HepG2 (cell line): Measurements from ENCODE around the gene PAPPA2. TPM values are rescaled to one million over a fixed set of nuclear protein-coding genes. Genes with fewer than 3 reads are reported as not detected.

Experiments
- ATAC-seq: fragments of 200-7000 bp; cut with Tn5 transposase; 3 replicates; pipeline ENCODE4 v1.9.1; 2020; ENCODE audit warnings: mild to moderate bottlenecking, moderate library complexity
- BruUV-seq: library from RNA; stranded (reverse); fragments of 400-500 nt; replicated peaks from 2 replicates; lab custom pipeline; 2021; lab: Mats Ljungman, UMichigan
- CTCF ChIA-PET: fragments of 300-600 bp; formaldehyde crosslinking; extraction: SDS; loops from one replicate; lab custom pipeline; 2021; ENCODE audit warnings: low total read pairs, inconsistent platforms, low intra/inter-chr PET ratio; lab: Yijun Ruan, JAX
- POLR2A ChIA-PET: fragments of 350-600 bp; sonication (Branson Sonifier 250); formaldehyde crosslinking; loops from one replicate; lab custom pipeline; 2020; ENCODE audit warnings: antibody characterized with exemption, inconsistent platforms; lab: Yijun Ruan, JAX
- DNase-seq: peaks from one replicate; pipeline ENCODE4 v3.0.0-alpha.2; 2015; ENCODE audit warnings: low spot score
- FAIRE-seq: peaks from 3 replicates; lab custom pipeline; 2011; peaks lifted over from hg19 to GRCh38; lab: Jason Lieb, UNC
- H2AFZ ChIP-seq: one replicate; pipeline ENCODE4 v1.6.1; 2011; ENCODE audit warnings: low read length, inconsistent platforms
- H3K27ac ChIP-seq: fragments of 300-600 bp; 3 replicates; pipeline ENCODE4 v1.8.0; 2011; ENCODE audit warnings: mixed run types, mild to moderate bottlenecking, mixed read lengths, low read length, inconsistent platforms; ENCODE audit not compliant: insufficient read depth; ENCODE audit errors: extremely low read length
- H3K27me3 ChIP-seq, 2 experiments: fragments of 200-600 bp in 1 of 2; 2 replicates in 1 of 2; 3 replicates in 1 of 2; pipeline versions ENCODE4 v1.6.0 to v1.8.0; 2011; ENCODE audit warnings: low read length in 2 of 2, mild to moderate bottlenecking in 2 of 2, moderate library complexity in 2 of 2, inconsistent platforms in 1 of 2; ENCODE audit not compliant: insufficient read depth in 2 of 2, control insufficient read depth in 1 of 2
- H3K36me3 ChIP-seq, 2 experiments: fragments of 200-600 bp in 1 of 2; replicated peaks in 1 of 2; 2 replicates in 1 of 2; 3 replicates in 1 of 2; pipeline versions ENCODE4 v1.5.1 to v1.8.0; 2011; ENCODE audit warnings: low read length in 2 of 2, inconsistent platforms in 1 of 2; ENCODE audit not compliant: insufficient read depth in 2 of 2, control insufficient read depth in 1 of 2
- H3K4me1 ChIP-seq: 2 replicates; pipeline ENCODE4 v1.5.1; 2012; ENCODE audit warnings: low read length, inconsistent platforms; ENCODE audit not compliant: insufficient read depth
- H3K4me2 ChIP-seq: 2 replicates; pipeline ENCODE4 v1.6.0; 2011; ENCODE audit warnings: low read depth, low read length, inconsistent platforms
- H3K4me3 ChIP-seq, 3 experiments: fragments of 200-600 bp in 1 of 3; sonication (generic), shearing (Covaris generic) in 1 of 3; replicated peaks in 1 of 3; 2 replicates each; pipeline ENCODE4 v1.5.1; 2011 to 2016; ENCODE audit warnings: low read length in 3 of 3, inconsistent platforms in 2 of 3, low read depth in 2 of 3, mild to moderate bottlenecking in 2 of 3, control low read depth in 1 of 3, mixed read lengths in 1 of 3; ENCODE audit not compliant: insufficient read depth in 1 of 3
- H3K79me2 ChIP-seq: one replicate; pipeline ENCODE4 v1.6.1; 2011; ENCODE audit warnings: low read length, inconsistent platforms; ENCODE audit not compliant: insufficient read depth
- H3K9ac ChIP-seq: 2 replicates; pipeline ENCODE4 v1.6.0; 2011; ENCODE audit warnings: mild to moderate bottlenecking, low read depth, low read length, inconsistent platforms; ENCODE audit not compliant: insufficient read depth
- H3K9me3 ChIP-seq: 2 replicates; pipeline ENCODE4 v1.5.1; 2012; ENCODE audit warnings: mild to moderate bottlenecking, low read length
- H4K20me1 ChIP-seq: 2 replicates; pipeline ENCODE4 v1.6.0; 2011; ENCODE audit warnings: inconsistent platforms, mild to moderate bottlenecking, low read length, moderate library complexity; ENCODE audit not compliant: insufficient read depth
- FOSL2 ChIP-seq: sonication (generic); formaldehyde crosslinking; IDR thresholded peaks from 2 replicates; pipeline ENCODE4 v1.4.0; 2020; ENCODE audit warnings: missing genetic modification reagents
- FOXM1 ChIP-seq: sonication (generic); formaldehyde crosslinking; IDR thresholded peaks from 2 replicates; pipeline ENCODE4 v1.5.0; 2020; ENCODE audit warnings: missing genetic modification reagents
- NR2F6 ChIP-seq, 2 experiments: IDR thresholded peaks; 2 replicates each; pipeline ENCODE4 v1.6.1; 2016; ENCODE audit warnings: antibody characterized with exemption in 1 of 2, mild to moderate bottlenecking in 1 of 2
- TBL1XR1 ChIP-seq: fragments of 150-350 bp; IDR thresholded peaks from 2 replicates; pipeline ENCODE4 v1.6.1; 2014; ENCODE audit warnings: borderline replicate concordance, low read length; ENCODE audit not compliant: partially characterized antibody
- TMF1 ChIP-seq: sonication (generic); formaldehyde crosslinking; IDR thresholded peaks from 2 replicates; pipeline ENCODE4 v1.8.1; 2022; ENCODE audit warnings: low read depth, missing genetic modification reagents
- ZNF124 ChIP-seq: sonication (generic); formaldehyde crosslinking; IDR thresholded peaks from 2 replicates; pipeline ENCODE4 v1.4.0; 2020; ENCODE audit warnings: missing genetic modification reagents
- ZNF136 ChIP-seq: sonication (generic); formaldehyde crosslinking; IDR thresholded peaks from 2 replicates; pipeline ENCODE4 v1.8.1; 2022; ENCODE audit warnings: low read depth, mild to moderate bottlenecking, moderate library complexity, missing genetic modification reagents
- ZNF143 ChIP-seq: sonication (generic); formaldehyde crosslinking; IDR thresholded peaks from 2 replicates; pipeline ENCODE4 v1.4.0; 2020; ENCODE audit warnings: missing genetic modification reagents
- ZNF30 ChIP-seq: sonication (generic); formaldehyde crosslinking; IDR thresholded peaks from 2 replicates; pipeline ENCODE4 v1.5.0; 2020; ENCODE audit warnings: mild to moderate bottlenecking, missing genetic modification reagents
- ZNF441 ChIP-seq: sonication (generic); formaldehyde crosslinking; IDR thresholded peaks from 2 replicates; pipeline ENCODE4 v1.7.0; 2021; ENCODE audit warnings: missing genetic modification reagents, borderline replicate concordance
- ZNF563 ChIP-seq: sonication (generic); formaldehyde crosslinking; IDR thresholded peaks from 2 replicates; pipeline ENCODE4 v1.8.0; 2022; ENCODE audit warnings: mild to moderate bottlenecking, moderate library complexity, missing genetic modification reagents
- WGBS: methylation state at CpG from one replicate; pipeline ENCODE4 v1.1.6; 2017; ENCODE audit warnings: low lambda C conversion rate; 5-methylcytosine and 5-hydroxymethylcytosine counted together
- in situ Hi-C: cut with HindIII; loops from 2 replicates; pipeline ENCODE4 v1.10.0; 2017; ENCODE audit warnings: low pct_unique_long_range_greater_than_20kb; ENCODE audit not compliant: extremely low pct_ligation_motif_present
- intact Hi-C: fragments of 100-400 bp; cut with micrococcal nuclease; formaldehyde crosslinking; loops from one replicate; pipeline ENCODE4 v1.10.0; 2022; ENCODE audit not compliant: unreplicated experiment
- polyA plus RNA-seq, 8 experiments: library from polyadenylated mRNA; depleted of rRNA in 3 of 8; stranded (reverse) in 7 of 8; unstranded in 1 of 8; fragments of >200 nt; fragmentation: Illumina TruSeq in 4 of 8; extraction: Trizol in 4 of 8; gene quantifications; 2 replicates each; pipeline versions ENCODE4 v1.2.1 to v1.2.3, GENCODE V29; 2011 to 2016; ENCODE audit warnings: low read depth in 4 of 8, missing spikeins in 1 of 8, mixed read lengths in 1 of 8; ENCODE audit not compliant: insufficient read depth in 1 of 8
- total RNA-seq, 5 experiments: library from RNA; depleted of rRNA; stranded (reverse); fragments of >200 nt; fragmentation: Illumina TruSeq; extraction: Trizol; gene quantifications; 2 replicates each; pipeline ENCODE4 v1.2.3, GENCODE V29; 2016; ENCODE audit warnings: low read depth in 1 of 5
- TF ChIP-seq, protein P1 (sequence below): IDR thresholded peaks from 2 replicates; pipeline ENCODE4 v1.6.1; 2012; ENCODE audit warnings: low read depth, low read length, improper control_type of control experiment
- TF ChIP-seq, protein P2 (sequence below): sonication (generic); formaldehyde crosslinking; IDR thresholded peaks from one replicate; pipeline ENCODE4 v1.5.1; 2020; ENCODE audit warnings: mild to moderate bottlenecking, missing genetic modification reagents; ENCODE audit errors: not compliant biosample characterization

The PAPPA2 gene
- total and polyA plus RNA-seq, 2 of the 13 experiments (the other 11 are each of a cell fraction or from before 2014, with no cell fraction given) = 0.01 TPM; not detected in 1

DNA sequence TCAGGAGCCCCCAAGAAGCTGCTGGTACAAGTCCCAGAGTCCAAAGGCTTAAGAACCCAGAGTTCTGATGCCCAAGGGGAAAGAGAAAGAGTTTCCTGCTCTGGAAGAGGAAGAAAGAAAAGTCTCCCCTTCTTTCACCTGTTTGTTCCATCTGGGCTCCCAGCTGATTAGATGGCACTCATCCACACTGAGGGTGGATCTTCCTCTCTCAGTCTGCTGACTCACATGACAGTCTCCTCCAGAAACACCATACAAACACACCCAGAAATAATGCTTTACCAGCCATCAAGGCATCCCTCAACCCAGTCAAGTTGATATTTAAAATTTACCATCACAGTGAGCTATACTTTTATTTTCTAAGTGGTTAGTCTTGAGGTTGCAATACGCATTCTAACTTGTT lies 257.9 kb downstream of the PAPPA2 start:
- Histone ChIP-seq H3K36me3 (no peaks in the 10 kb centered on the region), H3K4me3 (no peak overlapping the region), H3K9me3 (no peaks in the 10 kb centered on the region), H4K20me1 (no peaks in the 10 kb centered on the region), H3K27me3 (no peaks in the 10 kb centered on the region), H2AFZ (no peak overlapping the region), H3K27ac (no peak overlapping the region), H3K4me2 (no peak overlapping the region), H3K4me1 (no peaks in the 10 kb centered on the region), H3K9ac (no peak overlapping the region), H3K79me2 (no peaks in the 10 kb centered on the region)
- intact Hi-C loops = loop anchor here (5.0 kb wide), 1 partner anchor 806 kb away; no protein-coding TSS in a partner anchor
- in situ Hi-C loops = no loop called here
- 3% methylated on average over 1 of the region's 1 CpG for WGBS
- DNase-seq (no peak), ATAC-seq (no peak), FAIRE-seq (no peak)
- no TSS peak for BruUV-seq
- no peak for TF ChIP-seq FOSL2 (CRISPR knock-in tag)
- TF ChIP-seq NR2F6 (IDR thresholded peaks at IDR 0.05) = no peak
- no peak for TF ChIP-seq NR2F6 (CRISPR knock-in tag; IDR thresholded peaks at IDR 0.05)
- TF ChIP-seq FOXM1 (CRISPR knock-in tag) = no peak
- TF ChIP-seq ZNF124 = no peak
- no peak for TF ChIP-seq TBL1XR1
- no peak for TF ChIP-seq ZNF563 (CRISPR knock-in tag)
- no peak for TF ChIP-seq TMF1 (CRISPR knock-in tag)
- TF ChIP-seq, protein P1, sequence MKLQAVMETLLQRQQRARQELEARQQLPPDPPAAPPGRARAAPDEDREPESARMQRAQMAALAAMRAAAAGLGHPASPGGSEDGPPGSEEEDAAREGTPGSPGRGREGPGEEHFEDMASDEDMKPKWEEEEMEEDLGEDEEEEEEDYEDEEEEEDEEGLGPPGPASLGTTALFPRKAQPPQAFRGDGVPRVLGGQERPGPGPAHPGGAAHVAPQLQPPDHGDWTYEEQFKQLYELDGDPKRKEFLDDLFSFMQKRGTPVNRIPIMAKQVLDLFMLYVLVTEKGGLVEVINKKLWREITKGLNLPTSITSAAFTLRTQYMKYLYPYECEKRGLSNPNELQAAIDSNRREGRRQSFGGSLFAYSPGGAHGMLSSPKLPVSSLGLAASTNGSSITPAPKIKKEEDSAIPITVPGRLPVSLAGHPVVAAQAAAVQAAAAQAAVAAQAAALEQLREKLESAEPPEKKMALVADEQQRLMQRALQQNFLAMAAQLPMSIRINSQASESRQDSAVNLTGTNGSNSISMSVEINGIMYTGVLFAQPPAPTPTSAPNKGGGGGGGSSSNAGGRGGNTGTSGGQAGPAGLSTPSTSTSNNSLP = no peak
- TF ChIP-seq ZNF30 (CRISPR knock-in tag) = no peak
- no peak for TF ChIP-seq ZNF143 (CRISPR knock-in tag)
- TF ChIP-seq, protein P2, sequence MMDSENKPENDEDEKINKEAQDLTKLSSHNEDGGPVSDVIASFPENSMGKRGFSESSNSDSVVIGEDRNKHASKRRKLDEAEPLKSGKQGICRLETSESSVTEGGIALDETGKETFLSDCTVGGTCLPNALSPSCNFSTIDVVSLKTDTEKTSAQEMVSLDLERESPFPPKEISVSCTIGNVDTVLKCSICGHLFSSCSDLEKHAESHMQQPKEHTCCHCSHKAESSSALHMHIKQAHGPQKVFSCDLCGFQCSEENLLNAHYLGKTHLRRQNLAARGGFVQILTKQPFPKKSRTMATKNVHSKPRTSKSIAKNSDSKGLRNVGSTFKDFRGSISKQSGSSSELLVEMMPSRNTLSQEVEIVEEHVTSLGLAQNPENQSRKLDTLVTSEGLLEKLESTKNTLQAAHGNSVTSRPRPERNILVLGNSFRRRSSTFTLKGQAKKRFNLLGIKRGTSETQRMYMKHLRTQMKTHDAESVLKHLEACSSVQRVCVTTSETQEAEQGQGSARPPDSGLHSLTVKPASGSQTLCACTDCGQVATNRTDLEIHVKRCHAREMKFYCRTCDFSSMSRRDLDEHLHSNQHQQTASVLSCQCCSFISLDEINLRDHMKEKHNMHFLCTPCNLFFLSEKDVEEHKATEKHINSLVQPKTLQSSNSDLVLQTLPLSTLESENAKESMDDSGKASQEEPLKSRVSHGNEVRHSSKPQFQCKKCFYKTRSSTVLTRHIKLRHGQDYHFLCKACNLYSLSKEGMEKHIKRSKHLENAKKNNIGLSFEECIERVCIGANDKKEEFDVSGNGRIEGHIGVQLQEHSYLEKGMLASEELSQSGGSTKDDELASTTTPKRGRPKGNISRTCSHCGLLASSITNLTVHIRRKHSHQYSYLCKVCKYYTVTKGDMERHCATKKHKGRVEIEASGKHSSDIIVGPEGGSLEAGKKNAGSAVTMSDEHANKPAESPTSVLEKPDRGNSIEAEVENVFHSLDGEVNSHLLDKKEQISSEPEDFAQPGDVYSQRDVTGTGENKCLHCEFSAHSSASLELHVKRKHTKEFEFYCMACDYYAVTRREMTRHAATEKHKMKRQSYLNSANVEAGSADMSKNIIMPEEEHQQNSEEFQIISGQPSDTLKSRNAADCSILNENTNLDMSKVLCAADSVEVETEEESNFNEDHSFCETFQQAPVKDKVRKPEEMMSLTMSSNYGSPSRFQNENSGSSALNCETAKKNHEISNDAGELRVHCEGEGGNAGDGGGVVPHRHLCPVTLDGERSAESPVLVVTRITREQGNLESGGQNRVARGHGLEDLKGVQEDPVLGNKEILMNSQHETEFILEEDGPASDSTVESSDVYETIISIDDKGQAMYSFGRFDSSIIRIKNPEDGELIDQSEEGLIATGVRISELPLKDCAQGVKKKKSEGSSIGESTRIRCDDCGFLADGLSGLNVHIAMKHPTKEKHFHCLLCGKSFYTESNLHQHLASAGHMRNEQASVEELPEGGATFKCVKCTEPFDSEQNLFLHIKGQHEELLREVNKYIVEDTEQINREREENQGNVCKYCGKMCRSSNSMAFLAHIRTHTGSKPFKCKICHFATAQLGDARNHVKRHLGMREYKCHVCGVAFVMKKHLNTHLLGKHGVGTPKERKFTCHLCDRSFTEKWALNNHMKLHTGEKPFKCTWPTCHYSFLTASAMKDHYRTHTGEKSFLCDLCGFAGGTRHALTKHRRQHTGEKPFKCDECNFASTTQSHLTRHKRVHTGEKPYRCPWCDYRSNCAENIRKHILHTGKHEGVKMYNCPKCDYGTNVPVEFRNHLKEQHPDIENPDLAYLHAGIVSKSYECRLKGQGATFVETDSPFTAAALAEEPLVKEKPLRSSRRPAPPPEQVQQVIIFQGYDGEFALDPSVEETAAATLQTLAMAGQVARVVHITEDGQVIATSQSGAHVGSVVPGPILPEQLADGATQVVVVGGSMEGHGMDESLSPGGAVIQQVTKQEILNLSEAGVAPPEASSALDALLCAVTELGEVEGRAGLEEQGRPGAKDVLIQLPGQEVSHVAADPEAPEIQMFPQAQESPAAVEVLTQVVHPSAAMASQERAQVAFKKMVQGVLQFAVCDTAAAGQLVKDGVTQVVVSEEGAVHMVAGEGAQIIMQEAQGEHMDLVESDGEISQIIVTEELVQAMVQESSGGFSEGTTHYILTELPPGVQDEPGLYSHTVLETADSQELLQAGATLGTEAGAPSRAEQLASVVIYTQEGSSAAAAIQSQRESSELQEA (CRISPR knock-in tag) = no peak
- no peak for TF ChIP-seq ZNF441 (CRISPR knock-in tag)
- TF ChIP-seq ZNF136 (CRISPR knock-in tag) = no peak
- POLR2A ChIA-PET = no interaction called here
- CTCF ChIA-PET = no interaction called here
